B cell (primary cell): ENCODE data around the gene FPR1.

ENCODE experiments used
- EZH2 ChIP-seq: IDR thresholded peaks from 2 replicates; pipeline ENCODE4 v1.6.1; 2012; ENCODE audit warnings: borderline replicate concordance, low read depth, mild to moderate bottlenecking, moderate library complexity, low read length; ENCODE audit not compliant: insufficient read depth, poor library complexity, severe bottlenecking
- TF ChIP-seq, protein P1 (sequence below): fragments of 200-600 bp; IDR thresholded peaks from one replicate; pipeline ENCODE4 v1.8.0; 2022; ENCODE audit warnings: antibody characterized with exemption, mild to moderate bottlenecking

DNA sequence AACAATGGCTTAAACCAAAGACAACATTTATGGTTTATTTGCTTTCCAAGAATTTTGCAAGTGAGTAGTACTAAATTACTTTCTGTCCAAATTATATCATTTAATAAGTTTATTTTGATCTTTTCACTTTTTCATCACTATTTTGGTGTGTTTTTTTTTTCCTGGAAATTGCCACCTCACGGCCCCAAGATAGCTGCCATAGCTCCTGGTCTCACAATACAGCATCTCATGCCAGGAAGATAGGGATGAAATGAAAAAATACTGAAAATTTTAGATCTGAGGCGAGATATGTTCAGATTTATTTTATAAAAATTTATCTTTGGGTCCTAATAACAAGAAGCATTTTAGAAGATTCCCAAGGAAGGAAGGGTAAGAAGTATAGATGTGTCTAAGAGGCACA lies 36.4 kb upstream of the FPR1 start:
- TF ChIP-seq, protein P1, sequence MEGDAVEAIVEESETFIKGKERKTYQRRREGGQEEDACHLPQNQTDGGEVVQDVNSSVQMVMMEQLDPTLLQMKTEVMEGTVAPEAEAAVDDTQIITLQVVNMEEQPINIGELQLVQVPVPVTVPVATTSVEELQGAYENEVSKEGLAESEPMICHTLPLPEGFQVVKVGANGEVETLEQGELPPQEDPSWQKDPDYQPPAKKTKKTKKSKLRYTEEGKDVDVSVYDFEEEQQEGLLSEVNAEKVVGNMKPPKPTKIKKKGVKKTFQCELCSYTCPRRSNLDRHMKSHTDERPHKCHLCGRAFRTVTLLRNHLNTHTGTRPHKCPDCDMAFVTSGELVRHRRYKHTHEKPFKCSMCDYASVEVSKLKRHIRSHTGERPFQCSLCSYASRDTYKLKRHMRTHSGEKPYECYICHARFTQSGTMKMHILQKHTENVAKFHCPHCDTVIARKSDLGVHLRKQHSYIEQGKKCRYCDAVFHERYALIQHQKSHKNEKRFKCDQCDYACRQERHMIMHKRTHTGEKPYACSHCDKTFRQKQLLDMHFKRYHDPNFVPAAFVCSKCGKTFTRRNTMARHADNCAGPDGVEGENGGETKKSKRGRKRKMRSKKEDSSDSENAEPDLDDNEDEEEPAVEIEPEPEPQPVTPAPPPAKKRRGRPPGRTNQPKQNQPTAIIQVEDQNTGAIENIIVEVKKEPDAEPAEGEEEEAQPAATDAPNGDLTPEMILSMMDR: no peak
- TF ChIP-seq EZH2: no peak
